GM12865 (cell line): ENCODE results near the gene XIST.
"Not testable (repeated sequence)": the region's sequence is repeated elsewhere in the genome, so short reads cannot be mapped to it uniquely, and the experiment has no call there.

ENCODE experiments used
- DNase-seq: peaks from one replicate; pipeline ENCODE4 v3.0.0; 2010; ENCODE audit warnings: low read depth
- H3K4me3 ChIP-seq: 2 replicates; pipeline ENCODE4 v1.5.1; 2011; ENCODE audit warnings: mild to moderate bottlenecking, low read depth, low read length, control low read depth
- CTCF ChIP-seq: IDR thresholded peaks from 2 replicates; pipeline ENCODE4 v1.5.1; 2011; ENCODE audit warnings: low read length, control low read depth, low read depth, inconsistent platforms; ENCODE audit not compliant: insufficient read depth; ENCODE audit errors: missing control alignments

Gene XIST

GRCh38 chrX:73812256-73812655, 40.3 kb downstream of the XIST start:
- TF ChIP-seq CTCF = no peak
- H3K4me3 ChIP-seq = no peak overlapping the region
- no peak for DNase-seq

GRCh38 chrX:73804109-73804508, 48.4 kb downstream of the XIST start:
- DNase-seq, H3K4me3 ChIP-seq: not testable (repeated sequence)

- TF ChIP-seq CTCF = no peak
- DNase-seq = no peak
- H3K4me3 ChIP-seq = no peak overlapping the region
These were observed 52.6 kb downstream of the XIST start for GRCh38 chrX:73799888-73800287.

- not testable (repeated sequence) for DNase-seq, H3K4me3 ChIP-seq
These were observed 60.0 kb downstream of the XIST start for GRCh38 chrX:73792511-73792910.

- DNase-seq = no peak
- no peak overlapping the region for H3K4me3 ChIP-seq
- no peak for TF ChIP-seq CTCF
These were observed 67.0 kb downstream of the XIST start for GRCh38 chrX:73785493-73785892.
